ENCODE measurements around the gene ZNF787. TPM values are rescaled to one million over a fixed set of nuclear protein-coding genes. Genes with fewer than 3 reads are reported as not detected.

Gene ZNF787
- total and polyA plus RNA-seq, 10 of the 15 experiments (the other 5 are each of a cell fraction or from before 2014, with no cell fraction given), result 0.23 to 39.9 (median 4.1) TPM

DNA sequence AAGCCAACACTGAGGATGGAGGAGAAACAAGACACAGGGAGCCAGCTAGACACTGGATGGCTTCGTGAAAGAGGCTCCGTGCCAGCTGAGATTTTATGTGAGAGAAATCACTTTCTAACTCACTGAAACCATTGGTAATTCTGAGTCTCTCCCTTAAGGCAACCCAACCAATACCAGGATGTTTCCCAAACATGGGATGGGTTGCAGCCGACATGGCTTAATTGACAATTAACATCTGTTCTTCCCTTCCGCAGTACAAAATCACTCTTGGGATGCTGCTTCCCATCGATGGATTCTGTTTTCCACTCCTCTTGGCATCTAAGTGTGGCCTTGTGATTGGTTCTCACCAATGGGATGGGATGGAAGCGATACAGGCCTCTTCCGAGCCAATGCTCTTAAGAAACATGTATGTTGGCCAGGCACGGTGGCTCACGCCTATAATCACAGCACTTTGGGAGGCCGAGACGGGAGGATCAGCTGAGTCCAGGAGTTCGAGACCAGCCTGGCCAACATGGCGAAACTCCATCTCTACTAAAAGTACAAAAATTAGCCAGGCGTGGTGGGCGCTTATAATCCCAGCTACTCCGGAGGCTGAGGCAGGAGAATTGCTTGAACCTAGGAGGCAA is 2.3 kb upstream of the ZNF787 start:
- Histone ChIP-seq H3K4me3 (no peak overlapping the region), H3K9me3 (replicated peaks; ENCODE audit: control insufficient read depth, insufficient read depth, low read length) (no peaks in the 10 kb centered on the region), H4K20me1 (ENCODE audit: control insufficient read depth, insufficient read depth) (no peaks in the 10 kb centered on the region), H2AFZ (ENCODE audit: control insufficient read depth, low read depth, low read length) (no peak overlapping the region), H3K4me2 (ENCODE audit: control insufficient read depth, insufficient read depth) (no peak overlapping the region), H3K27ac (ENCODE audit: control insufficient read depth, insufficient read depth) (no peak overlapping the region), H3K4me1 (ENCODE audit: control insufficient read depth, insufficient read depth, low read length) (peaks cover 14% of the 10 kb centered on the region; the same call in 1 of the 2 replicates), H3K79me2 (ENCODE audit: control insufficient read depth, insufficient read depth, low read length) (peaks cover 23% of the 10 kb centered on the region), H3K36me3 (ENCODE audit: control insufficient read depth in 2 of 2, insufficient read depth in 2 of 2, low read length in 1 of 2) (peaks cover 0 to 3% of the 10 kb centered on the region in 2 experiments; a peak in 1 of 4 replicates), H3K27me3 (replicated peaks in 1 of 2; ENCODE audit: control insufficient read depth in 2 of 2, insufficient read depth in 2 of 2, low read length in 1 of 2) (no peaks in the 10 kb centered on the region), H3K9ac (ENCODE audit: control insufficient read depth, insufficient read depth, low read length) (no peak overlapping the region)
- no TSS peak for BruUV-seq (replicated peaks)
- POLR2A ChIA-PET, result interaction anchor here (2.9 kb wide), 1 partner anchor 17 kb away, joined by 29 read pairs; the partner anchor contains the start of gene ZNF444
- DNase-seq (ENCODE audit: low read depth, low spot score) (no peak), FAIRE-seq (no peak), ATAC-seq (no peak)
- RAD21 ChIA-PET (ENCODE audit: unreplicated experiment), result interaction anchor here (0.7 kb wide), 1 partner anchor 1462 kb away, joined by 3 read pairs; no protein-coding TSS in a partner anchor
- intact Hi-C loops (cut with micrococcal nuclease; ENCODE audit: unreplicated experiment), result no loop called here
- in situ Hi-C loops (cut with MboI), result no loop called here
- SMC1A ChIA-PET (ENCODE audit: uncharacterized antibody, unreplicated experiment), result interaction anchor here (0.8 to 3.0 kb wide), 3 partner anchors 11 to 45 kb away, joined by 3 to 9 read pairs (median 4); no protein-coding TSS in a partner anchor
- CTCF ChIA-PET, result interaction anchor here (1.3 kb wide), 1 partner anchor 11 kb away, joined by 3 read pairs; no protein-coding TSS in a partner anchor
- TF ChIP-seq TARDBP (IDR thresholded peaks at IDR 0.05; ENCODE audit: borderline replicate concordance) (no peak), NKRF (conservative IDR thresholded peaks at IDR 0.05) (no peak), ASH2L (IDR thresholded peaks at IDR 0.05; ENCODE audit: borderline replicate concordance, low read depth) (no peak), ZNF384 (IDR thresholded peaks at IDR 0.05; ENCODE audit: borderline replicate concordance, low read depth, low read length) (no peak), TCF12 (IDR thresholded peaks at IDR 0.05; ENCODE audit: low read depth, low read length) (no peak), BACH1 (IDR thresholded peaks at IDR 0.05; ENCODE audit: borderline replicate concordance) (no peak), IKZF2 (IDR thresholded peaks at IDR 0.05) (no peak), CBX5 (IDR thresholded peaks at IDR 0.05; ENCODE audit: low read depth) (no peak), BMI1 (IDR thresholded peaks at IDR 0.05; ENCODE audit: borderline replicate concordance) (no peak)
- TF ChIP-seq, protein P1, sequence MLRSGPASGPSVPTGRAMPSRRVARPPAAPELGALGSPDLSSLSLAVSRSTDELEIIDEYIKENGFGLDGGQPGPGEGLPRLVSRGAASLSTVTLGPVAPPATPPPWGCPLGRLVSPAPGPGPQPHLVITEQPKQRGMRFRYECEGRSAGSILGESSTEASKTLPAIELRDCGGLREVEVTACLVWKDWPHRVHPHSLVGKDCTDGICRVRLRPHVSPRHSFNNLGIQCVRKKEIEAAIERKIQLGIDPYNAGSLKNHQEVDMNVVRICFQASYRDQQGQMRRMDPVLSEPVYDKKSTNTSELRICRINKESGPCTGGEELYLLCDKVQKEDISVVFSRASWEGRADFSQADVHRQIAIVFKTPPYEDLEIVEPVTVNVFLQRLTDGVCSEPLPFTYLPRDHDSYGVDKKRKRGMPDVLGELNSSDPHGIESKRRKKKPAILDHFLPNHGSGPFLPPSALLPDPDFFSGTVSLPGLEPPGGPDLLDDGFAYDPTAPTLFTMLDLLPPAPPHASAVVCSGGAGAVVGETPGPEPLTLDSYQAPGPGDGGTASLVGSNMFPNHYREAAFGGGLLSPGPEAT (IDR thresholded peaks at IDR 0.05; ENCODE audit: low read depth), result no peak
- WGBS (ENCODE audit: insufficient coverage, insufficient replicate concordance, low lambda C conversion rate, missing lambda C conversion rate), result 86% methylated on average over 16 of the region's 16 CpGs

Measured in GM12878 (cell line).